LHCN-M2 (cell line): ENCODE data around the gene OMA1. TPM values are rescaled to one million over a fixed set of nuclear protein-coding genes. Genes with fewer than 3 reads are reported as not detected.
A peak's percentile ranks its signal among the peaks of the same experiment; 100 is the strongest.
"Not testable (repeated sequence)": the region's sequence is repeated elsewhere in the genome, so short reads cannot be mapped to it uniquely, and the experiment has no call there.

Source experiments
- DNase-seq: peaks from one replicate; pipeline ENCODE4 v3.0.0-alpha.2; 2012; ENCODE audit warnings: low read depth
- total RNA-seq: library from RNA; depleted of rRNA; stranded (reverse); fragments of >200 nt; gene quantifications from 2 replicates; pipeline ENCODE4 v1.2.3, GENCODE V29; 2014

The OMA1 gene
- total RNA-seq, 1 experiment from 2014 or later, result 20.6 TPM

GRCh38 chr1:58528518-58528917, 18.0 kb downstream of the OMA1 start:
- DNase-seq, result peak; percentile 80

DNA sequence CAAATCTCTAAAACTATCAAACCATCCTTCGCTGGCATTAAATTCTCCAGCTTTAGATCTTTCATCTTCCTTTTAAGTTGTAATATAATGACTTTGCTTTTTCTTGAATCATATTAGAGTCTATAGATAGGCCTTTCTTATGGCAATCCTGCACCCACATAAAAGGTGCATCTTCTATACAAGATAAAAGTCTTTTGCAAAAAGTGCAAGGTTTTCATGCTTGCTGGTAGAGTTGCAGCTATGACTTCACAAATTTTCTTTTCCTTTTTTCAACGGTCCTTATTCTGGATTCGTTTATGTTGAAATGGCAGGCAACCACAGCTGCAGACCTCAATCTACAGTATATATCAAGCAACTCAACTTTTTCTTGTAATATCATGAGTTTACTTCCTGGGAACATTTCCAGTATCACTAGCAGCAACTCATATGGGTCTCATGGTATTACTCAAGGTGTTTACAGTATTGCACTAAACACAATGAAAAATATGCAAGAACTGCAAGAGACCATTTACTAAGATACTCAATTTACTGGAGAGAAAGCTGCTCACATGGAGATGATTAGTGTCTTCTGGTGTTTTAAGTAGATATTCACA, 22.1 kb downstream of the OMA1 start:
- DNase-seq, result no peak

DNA sequence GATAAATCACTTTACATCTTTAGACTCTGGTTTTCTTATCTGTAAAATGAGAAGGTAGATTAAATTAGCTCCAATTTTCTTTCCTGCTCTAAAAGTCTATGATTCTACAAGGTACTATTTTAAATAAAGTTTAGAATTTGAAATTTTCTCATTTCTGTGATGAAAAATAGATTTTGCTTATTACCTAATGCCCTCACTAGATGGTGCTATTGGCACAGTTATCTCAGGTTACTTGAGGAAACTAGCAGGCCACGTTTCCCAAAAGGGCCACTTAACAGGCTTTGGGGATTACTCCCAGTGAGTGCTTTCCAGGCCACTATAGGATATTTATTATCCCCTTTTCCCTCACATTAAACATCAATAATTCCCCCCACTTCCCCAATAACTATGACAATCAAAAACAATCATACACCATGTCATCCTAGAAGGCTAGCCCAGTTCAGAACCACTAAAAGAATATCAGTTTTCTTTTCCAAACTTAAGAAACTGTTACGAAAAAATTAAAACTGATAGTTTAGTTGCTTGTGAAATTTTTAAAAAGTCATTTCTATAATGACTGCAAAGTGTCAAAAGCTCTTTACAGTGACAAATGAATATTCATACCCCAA, 30.6 kb downstream of the OMA1 start:
- DNase-seq, result peak; percentile 73

GRCh38 chr1:58513956-58514355, 32.6 kb downstream of the OMA1 start:
- no peak for DNase-seq

- no peak for DNase-seq
Measured at GRCh38 chr1:58508629-58509028, 37.9 kb downstream of the OMA1 start.

- no peak for DNase-seq
Measured at GRCh38 chr1:58505286-58505685, 41.2 kb downstream of the OMA1 start.

DNA sequence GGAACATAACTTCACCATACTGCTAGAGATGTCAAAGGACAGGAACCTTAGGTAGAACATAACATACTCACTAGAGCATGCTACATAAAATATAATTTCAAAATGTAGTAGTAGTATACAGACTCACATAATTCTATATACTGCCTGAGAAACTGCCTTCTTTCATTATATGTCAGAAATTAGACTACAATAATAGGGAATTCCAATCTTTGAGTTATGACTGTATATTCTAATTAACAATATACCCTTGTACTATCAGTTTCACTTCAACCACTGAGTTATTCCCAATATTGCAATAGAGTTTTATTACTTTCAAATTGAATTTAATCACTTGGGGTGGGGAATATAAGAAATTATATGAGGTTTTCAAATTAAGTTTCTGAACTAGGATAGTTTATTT, 44.0 kb downstream of the OMA1 start:
- DNase-seq, result no peak

GRCh38 chr1:58500043-58500442, 46.5 kb downstream of the OMA1 start:
- DNase-seq, result peak; percentile 11

- no peak for DNase-seq
Measured at GRCh38 chr1:58497499-58497898, 49.0 kb downstream of the OMA1 start.

DNA sequence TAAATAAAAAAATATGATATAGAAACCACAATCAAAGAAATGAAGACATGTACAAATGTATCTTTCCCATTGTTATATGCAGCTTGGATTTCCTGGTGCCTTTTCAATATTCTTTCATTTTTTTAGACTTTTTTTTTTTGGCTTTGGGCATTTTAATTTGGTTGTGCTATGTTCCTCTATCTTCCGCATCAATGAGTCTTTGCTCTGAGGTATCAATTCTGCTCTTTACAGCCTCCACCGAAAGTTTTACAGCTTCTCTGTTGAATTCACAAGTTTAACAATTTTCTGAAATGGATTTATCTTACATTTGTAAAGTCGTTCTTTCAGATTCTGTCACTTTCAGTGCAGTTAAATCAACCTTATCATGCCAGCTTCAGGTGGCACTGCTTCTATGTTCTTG, 50.5 kb downstream of the OMA1 start:
- no peak for DNase-seq

GRCh38 chr1:58488914-58489313, 57.6 kb downstream of the OMA1 start:
- not testable (repeated sequence) for DNase-seq

GRCh38 chr1:58487002-58487401, 59.5 kb downstream of the OMA1 start:
- no peak for DNase-seq

- no peak for DNase-seq
Measured at GRCh38 chr1:58481962-58482361, 64.6 kb downstream of the OMA1 start.

GRCh38 chr1:58480191-58480590, 66.3 kb downstream of the OMA1 start:
- no peak for DNase-seq

GRCh38 chr1:58477390-58477789, 69.1 kb downstream of the OMA1 start:
- DNase-seq, result peak; percentile 54

GRCh38 chr1:58476179-58476578, 70.3 kb downstream of the OMA1 start:
- no peak for DNase-seq

- no peak for DNase-seq
Measured at GRCh38 chr1:58469476-58469875, 77.0 kb downstream of the OMA1 start.

- DNase-seq, result no peak
Measured at GRCh38 chr1:58469016-58469415, 77.5 kb downstream of the OMA1 start.

GRCh38 chr1:58468612-58469011, 77.9 kb downstream of the OMA1 start:
- no peak for DNase-seq

GRCh38 chr1:58466630-58467241, 79.8 kb downstream of the OMA1 start:
- no peak for DNase-seq

- DNase-seq, result no peak
Measured at GRCh38 chr1:58465825-58466629, 80.5 kb downstream of the OMA1 start.

DNA sequence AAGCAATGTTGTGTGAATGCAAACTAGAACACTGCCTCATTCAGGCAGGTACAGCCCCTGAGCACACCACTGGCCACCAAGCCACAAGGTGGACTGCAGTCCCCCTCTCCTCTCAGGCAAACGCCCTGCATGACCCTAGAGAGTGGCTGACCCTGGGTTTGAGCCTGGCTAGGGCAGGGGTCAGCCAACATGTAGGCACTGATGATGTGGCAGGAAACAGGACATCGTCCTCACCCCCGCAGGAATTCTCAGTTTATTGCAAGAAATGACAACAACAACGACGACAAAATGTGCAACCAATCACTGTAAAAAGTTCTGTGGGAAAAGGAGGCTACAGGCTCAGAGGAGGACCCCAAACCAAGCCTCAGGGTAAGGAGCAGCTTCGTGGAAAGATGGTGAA, 81.3 kb downstream of the OMA1 start:
- DNase-seq, result no peak
